HepG2 (cell line): ENCODE data around the gene CNPY1. TPM values are rescaled to one million over a fixed set of nuclear protein-coding genes. Genes with fewer than 3 reads are reported as not detected.

Experiments
- FIP1L1 ChIP-seq: fragments of 200-400 bp; formaldehyde crosslinking; IDR thresholded peaks from 2 replicates; pipeline ENCODE4 v1.6.1; 2018; ENCODE audit warnings: low read depth, mild to moderate bottlenecking, low read length, moderate library complexity, borderline replicate concordance; ENCODE audit not compliant: insufficient read depth
- HDAC6 ChIP-seq: fragments of 200-600 bp; sonication (generic); IDR thresholded peaks from 2 replicates; pipeline ENCODE4 v1.7.0; 2017; ENCODE audit warnings: mild to moderate bottlenecking, antibody characterized with exemption, low read length, low read depth
- ZFP1 ChIP-seq: IDR thresholded peaks from 2 replicates; pipeline ENCODE4 v1.6.1; 2016
- ZNF142 ChIP-seq: sonication (generic); formaldehyde crosslinking; IDR thresholded peaks from 2 replicates; pipeline ENCODE4 v1.4.0; 2020; ENCODE audit warnings: missing genetic modification reagents
- ZNF329 ChIP-seq: sonication (generic); formaldehyde crosslinking; IDR thresholded peaks from 2 replicates; pipeline ENCODE4 v1.9.0; 2021; ENCODE audit warnings: low read depth, mild to moderate bottlenecking, missing genetic modification reagents
- ZNF737 ChIP-seq: sonication (generic); formaldehyde crosslinking; IDR thresholded peaks from 2 replicates; pipeline ENCODE4 v1.5.0; 2020; ENCODE audit warnings: missing genetic modification reagents, mild to moderate bottlenecking, borderline replicate concordance
- ZSCAN20 ChIP-seq: sonication (generic); formaldehyde crosslinking; IDR thresholded peaks from 2 replicates; pipeline ENCODE4 v1.4.0; 2020; ENCODE audit warnings: missing genetic modification reagents, mild to moderate bottlenecking, borderline replicate concordance
- polyA plus RNA-seq, 8 experiments: library from polyadenylated mRNA; depleted of rRNA in 3 of 8; stranded (reverse) in 7 of 8; unstranded in 1 of 8; fragments of >200 nt; fragmentation: Illumina TruSeq in 4 of 8; extraction: Trizol in 4 of 8; gene quantifications; 2 replicates each; pipeline versions ENCODE4 v1.2.1 to v1.2.3, GENCODE V29; 2011 to 2016; ENCODE audit warnings: low read depth in 4 of 8, missing spikeins in 1 of 8, mixed read lengths in 1 of 8; ENCODE audit not compliant: insufficient read depth in 1 of 8
- total RNA-seq, 5 experiments: library from RNA; depleted of rRNA; stranded (reverse); fragments of >200 nt; fragmentation: Illumina TruSeq; extraction: Trizol; gene quantifications; 2 replicates each; pipeline ENCODE4 v1.2.3, GENCODE V29; 2016; ENCODE audit warnings: low read depth in 1 of 5

The CNPY1 gene
- total and polyA plus RNA-seq, 2 of the 13 experiments (the other 11 are each of a cell fraction or from before 2014, with no cell fraction given) = not detected

- TF ChIP-seq ZNF142 (CRISPR knock-in tag) (no peak), ZFP1 (CRISPR knock-in tag) (no peak), HDAC6 (no peak), ZSCAN20 (CRISPR knock-in tag) (no peak), FIP1L1 (no peak), ZNF329 (CRISPR knock-in tag) (no peak), ZNF737 (no peak)
Measured at GRCh38 chr7:155497149-155497901, 49.0 kb downstream of the CNPY1 start (continued).
